ENCODE results near the gene NEUROG3. TPM values are rescaled to one million over a fixed set of nuclear protein-coding genes. Genes with fewer than 3 reads are reported as not detected.

The NEUROG3 gene
- total RNA-seq, 1 donor from 2014 or later: not detected

GRCh38 chr10:69568472-69569395 is 4.5 kb downstream of the NEUROG3 start:
- Mint-ChIP-seq H3K27me3 (ENCODE audit: unreplicated experiment) (peaks cover 33% of the 10 kb centered on the region), H3K36me3 (ENCODE audit: low read depth, unreplicated experiment) (no peaks in the 10 kb centered on the region), H3K4me3 (ENCODE audit: unreplicated experiment) (no peak overlapping the region), H3K9me3 (ENCODE audit: unreplicated experiment) (no peaks in the 10 kb centered on the region), H3K27ac (ENCODE audit: unreplicated experiment) (no peak overlapping the region), H3K4me1 (ENCODE audit: unreplicated experiment) (peaks cover 13% of the 10 kb centered on the region)
- no peak for DNase-seq (ENCODE audit: low spot score)
- no peak for TF ChIP-seq CTCF (IDR thresholded peaks at IDR 0.05; ENCODE audit: unreplicated experiment)

- Mint-ChIP-seq H3K4me1 (ENCODE audit: unreplicated experiment) (peaks cover 8% of the 10 kb centered on the region), H3K36me3 (ENCODE audit: low read depth, unreplicated experiment) (no peaks in the 10 kb centered on the region), H3K4me3 (ENCODE audit: unreplicated experiment) (no peak overlapping the region), H3K27ac (ENCODE audit: unreplicated experiment) (no peak overlapping the region), H3K27me3 (ENCODE audit: unreplicated experiment) (peaks cover 34% of the 10 kb centered on the region), H3K9me3 (ENCODE audit: unreplicated experiment) (no peaks in the 10 kb centered on the region)
- TF ChIP-seq CTCF (IDR thresholded peaks at IDR 0.05; ENCODE audit: unreplicated experiment): no peak
- DNase-seq (ENCODE audit: low spot score): peak; percentile 79
Measured at GRCh38 chr10:69567920-69568319, 5.3 kb downstream of the NEUROG3 start.

GRCh38 chr10:69562731-69563254 is 10.4 kb downstream of the NEUROG3 start:
- no peaks in the 10 kb centered on the region for H3K4me1 Mint-ChIP-seq (ENCODE audit: unreplicated experiment)
- no peaks in the 10 kb centered on the region for H3K9me3 Mint-ChIP-seq (ENCODE audit: unreplicated experiment)
- peaks cover 12% of the 10 kb centered on the region for H3K27me3 Mint-ChIP-seq (ENCODE audit: unreplicated experiment)
- H3K36me3 Mint-ChIP-seq (ENCODE audit: low read depth, unreplicated experiment): no peaks in the 10 kb centered on the region
- no peak overlapping the region for H3K4me3 Mint-ChIP-seq (ENCODE audit: unreplicated experiment)
- no peak overlapping the region for H3K27ac Mint-ChIP-seq (ENCODE audit: unreplicated experiment)
- DNase-seq (ENCODE audit: low spot score): no peak
- no peak for TF ChIP-seq CTCF (IDR thresholded peaks at IDR 0.05; ENCODE audit: unreplicated experiment)

GRCh38 chr10:69559525-69559924 is 13.7 kb downstream of the NEUROG3 start:
- no peak overlapping the region for H3K4me3 Mint-ChIP-seq (ENCODE audit: unreplicated experiment)
- DNase-seq (ENCODE audit: low spot score): no peak
- H3K4me1 Mint-ChIP-seq (ENCODE audit: unreplicated experiment): no peaks in the 10 kb centered on the region
- no peaks in the 10 kb centered on the region for H3K9me3 Mint-ChIP-seq (ENCODE audit: unreplicated experiment)
- no peak overlapping the region for H3K27ac Mint-ChIP-seq (ENCODE audit: unreplicated experiment)
- H3K27me3 Mint-ChIP-seq (ENCODE audit: unreplicated experiment): peaks cover 13% of the 10 kb centered on the region
- no peaks in the 10 kb centered on the region for H3K36me3 Mint-ChIP-seq (ENCODE audit: low read depth, unreplicated experiment)
- TF ChIP-seq CTCF (IDR thresholded peaks at IDR 0.05; ENCODE audit: unreplicated experiment): no peak

- no peak for TF ChIP-seq CTCF (IDR thresholded peaks at IDR 0.05; ENCODE audit: unreplicated experiment)
- Mint-ChIP-seq H3K27me3 (ENCODE audit: unreplicated experiment) (peaks cover 7% of the 10 kb centered on the region), H3K4me3 (ENCODE audit: unreplicated experiment) (no peak overlapping the region), H3K4me1 (ENCODE audit: unreplicated experiment) (no peaks in the 10 kb centered on the region), H3K27ac (ENCODE audit: unreplicated experiment) (no peak overlapping the region), H3K9me3 (ENCODE audit: unreplicated experiment) (no peaks in the 10 kb centered on the region), H3K36me3 (ENCODE audit: low read depth, unreplicated experiment) (no peaks in the 10 kb centered on the region)
- DNase-seq (ENCODE audit: low spot score): no peak
Measured at GRCh38 chr10:69558559-69558958, 14.7 kb downstream of the NEUROG3 start.

All from endothelial cell (in vitro differentiated cells).